ENCODE measurements around the gene BOD1. TPM values are rescaled to one million over a fixed set of nuclear protein-coding genes. Genes with fewer than 3 reads are reported as not detected.

The BOD1 gene
- total RNA-seq, 3 donors from 2014 or later: 22.1 to 38.3 (median 25.9) TPM

DNA sequence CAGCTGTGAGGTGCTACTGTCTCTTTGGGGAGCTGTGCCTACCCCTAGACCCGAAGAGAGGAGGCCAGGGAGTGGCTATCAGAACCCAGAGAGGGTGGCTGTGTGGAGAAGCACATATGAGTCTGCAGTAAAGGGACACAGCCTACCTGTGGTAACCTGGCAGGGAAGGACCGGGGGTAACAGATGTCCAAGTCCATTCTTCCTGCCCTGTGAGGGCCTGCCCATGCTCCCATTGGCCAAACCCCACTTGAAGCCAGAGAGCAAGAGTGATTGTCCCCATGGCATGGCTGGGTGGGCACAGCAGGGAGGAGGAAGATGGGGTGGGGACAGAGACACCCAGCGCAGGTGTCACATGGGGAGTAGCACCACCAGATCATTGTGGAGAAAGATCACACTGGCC is 39.3 kb downstream of the BOD1 start:
- ATAC-seq (no peak), DNase-seq (no peak)
- H3K4me1 ChIP-seq (ENCODE audit: low read depth): no peaks in the 10 kb centered on the region
- H3K9me3 ChIP-seq: peaks cover 7% of the 10 kb centered on the region
- H3K36me3 ChIP-seq (ENCODE audit: low read depth): no peaks in the 10 kb centered on the region
- TF ChIP-seq, protein P1, sequence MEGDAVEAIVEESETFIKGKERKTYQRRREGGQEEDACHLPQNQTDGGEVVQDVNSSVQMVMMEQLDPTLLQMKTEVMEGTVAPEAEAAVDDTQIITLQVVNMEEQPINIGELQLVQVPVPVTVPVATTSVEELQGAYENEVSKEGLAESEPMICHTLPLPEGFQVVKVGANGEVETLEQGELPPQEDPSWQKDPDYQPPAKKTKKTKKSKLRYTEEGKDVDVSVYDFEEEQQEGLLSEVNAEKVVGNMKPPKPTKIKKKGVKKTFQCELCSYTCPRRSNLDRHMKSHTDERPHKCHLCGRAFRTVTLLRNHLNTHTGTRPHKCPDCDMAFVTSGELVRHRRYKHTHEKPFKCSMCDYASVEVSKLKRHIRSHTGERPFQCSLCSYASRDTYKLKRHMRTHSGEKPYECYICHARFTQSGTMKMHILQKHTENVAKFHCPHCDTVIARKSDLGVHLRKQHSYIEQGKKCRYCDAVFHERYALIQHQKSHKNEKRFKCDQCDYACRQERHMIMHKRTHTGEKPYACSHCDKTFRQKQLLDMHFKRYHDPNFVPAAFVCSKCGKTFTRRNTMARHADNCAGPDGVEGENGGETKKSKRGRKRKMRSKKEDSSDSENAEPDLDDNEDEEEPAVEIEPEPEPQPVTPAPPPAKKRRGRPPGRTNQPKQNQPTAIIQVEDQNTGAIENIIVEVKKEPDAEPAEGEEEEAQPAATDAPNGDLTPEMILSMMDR (IDR thresholded peaks at IDR 0.05): no peak
- H3K4me3 ChIP-seq: no peak overlapping the region
- intact Hi-C loops (cut with DNase I, micrococcal nuclease): no loop called here

DNA sequence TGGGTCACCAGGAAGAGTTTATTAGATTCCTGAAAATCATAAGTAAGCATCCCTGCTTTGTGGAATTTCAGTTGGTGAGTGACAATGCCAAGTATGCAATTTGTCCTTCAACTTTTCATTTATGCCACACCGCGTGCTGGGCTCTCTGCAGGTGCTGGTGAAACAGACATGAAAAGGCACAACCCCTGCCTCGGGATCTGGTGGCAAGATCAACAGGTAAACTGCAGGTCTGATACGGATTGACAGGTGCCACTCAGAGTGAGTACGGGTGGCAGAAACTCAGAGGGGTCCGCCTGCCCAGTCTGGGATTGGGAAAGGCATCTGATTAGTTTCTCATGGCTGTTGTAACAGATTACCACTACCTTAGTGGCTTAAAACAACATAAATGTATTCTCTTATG is 40.5 kb downstream of the BOD1 start:
- DNase-seq: no peak
- Histone ChIP-seq H3K4me1 (ENCODE audit: low read depth) (no peaks in the 10 kb centered on the region), H3K9me3 (peaks cover 7% of the 10 kb centered on the region), H3K4me3 (no peak overlapping the region), H3K36me3 (ENCODE audit: low read depth) (no peaks in the 10 kb centered on the region)
- intact Hi-C loops (cut with DNase I, micrococcal nuclease): no loop called here
- no peak for ATAC-seq
- TF ChIP-seq, protein P1 (IDR thresholded peaks at IDR 0.05): no peak

DNA sequence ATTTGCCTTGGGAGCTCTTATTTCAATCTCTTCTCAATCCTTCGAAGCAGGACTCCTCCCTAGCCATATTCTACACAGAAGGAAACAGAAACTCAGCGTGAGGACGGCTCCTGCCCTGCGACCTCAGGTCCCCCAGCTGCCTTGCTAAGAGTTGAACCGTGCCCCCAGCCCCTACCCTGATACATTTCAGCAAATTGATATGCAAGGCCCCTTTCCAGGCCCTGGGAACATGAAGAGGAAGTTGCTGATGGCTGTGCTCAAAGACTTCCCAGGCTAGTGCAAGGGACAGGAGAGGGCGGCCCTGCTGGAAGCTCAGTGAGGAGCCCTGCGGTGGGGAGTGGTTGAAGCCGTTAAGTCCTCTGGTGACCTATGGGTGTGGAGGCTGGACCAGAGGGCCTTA is 41.5 kb downstream of the BOD1 start:
- TF ChIP-seq, protein P1 (IDR thresholded peaks at IDR 0.05): no peak
- no peak for ATAC-seq
- intact Hi-C loops (cut with DNase I, micrococcal nuclease): loop anchor here in 1 of 2 donors (5.0 kb wide), 1 partner anchor 283 kb away; no protein-coding TSS in a partner anchor

DNA sequence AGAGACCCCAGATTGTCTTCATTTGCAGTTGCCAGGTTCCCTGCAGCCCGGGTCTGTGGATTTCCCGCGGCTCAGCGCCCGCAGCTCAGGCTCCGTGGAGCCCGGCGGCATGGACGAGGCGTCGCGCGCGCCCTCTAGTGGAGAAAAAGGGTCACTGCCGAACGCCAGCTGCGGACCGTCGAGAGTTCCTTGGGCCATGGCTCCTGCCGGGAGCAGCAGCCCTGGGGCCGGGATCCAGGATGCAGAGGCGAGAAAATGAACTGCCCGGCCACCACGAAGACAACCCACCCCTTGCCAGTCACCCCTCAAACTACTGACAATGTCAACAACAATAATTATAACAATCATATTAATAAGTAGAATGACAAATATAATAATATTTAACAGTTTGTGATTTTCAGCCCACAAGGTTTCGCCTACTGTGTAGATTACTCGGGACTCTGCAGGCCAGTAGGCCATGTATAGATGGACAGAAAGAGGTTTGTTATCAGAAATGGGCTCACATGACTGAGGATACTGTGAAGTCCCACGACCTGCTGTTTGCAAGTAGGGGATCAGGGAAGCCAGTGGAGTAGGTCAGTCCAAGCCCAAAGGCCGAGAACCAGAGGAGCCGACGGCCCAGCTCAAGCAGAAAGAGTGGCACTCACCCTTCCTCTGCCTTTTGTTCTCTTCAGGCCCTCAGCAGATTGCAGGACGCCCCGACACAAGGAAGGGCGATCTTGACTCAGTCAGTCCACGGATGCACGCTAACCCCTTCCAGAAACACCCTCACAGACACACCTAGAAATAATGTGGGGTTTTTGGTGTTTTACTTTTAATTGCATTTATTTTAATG is 43.1 kb downstream of the BOD1 start:
- intact Hi-C loops (cut with DNase I, micrococcal nuclease): loop anchor here in 1 of 2 donors (5.0 kb wide), 1 partner anchor 281 kb away; no protein-coding TSS in a partner anchor
- ATAC-seq (peak; percentile 94), DNase-seq (peak; percentile 61 to 82 (median 74))
- Histone ChIP-seq H3K4me1 (ENCODE audit: low read depth) (no peaks in the 10 kb centered on the region), H3K4me3 (no peak overlapping the region), H3K9me3 (no peaks in the 10 kb centered on the region), H3K36me3 (ENCODE audit: low read depth) (no peaks in the 10 kb centered on the region)
- TF ChIP-seq, protein P1 (IDR thresholded peaks at IDR 0.05): peak; percentile 96

More for the DNA sequence above, 41.5 kb downstream of the BOD1 start:
- Histone ChIP-seq H3K9me3 (peaks cover 7% of the 10 kb centered on the region), H3K4me1 (ENCODE audit: low read depth) (no peaks in the 10 kb centered on the region), H3K36me3 (ENCODE audit: low read depth) (no peaks in the 10 kb centered on the region), H3K4me3 (no peak overlapping the region)
- DNase-seq: no peak

DNA sequence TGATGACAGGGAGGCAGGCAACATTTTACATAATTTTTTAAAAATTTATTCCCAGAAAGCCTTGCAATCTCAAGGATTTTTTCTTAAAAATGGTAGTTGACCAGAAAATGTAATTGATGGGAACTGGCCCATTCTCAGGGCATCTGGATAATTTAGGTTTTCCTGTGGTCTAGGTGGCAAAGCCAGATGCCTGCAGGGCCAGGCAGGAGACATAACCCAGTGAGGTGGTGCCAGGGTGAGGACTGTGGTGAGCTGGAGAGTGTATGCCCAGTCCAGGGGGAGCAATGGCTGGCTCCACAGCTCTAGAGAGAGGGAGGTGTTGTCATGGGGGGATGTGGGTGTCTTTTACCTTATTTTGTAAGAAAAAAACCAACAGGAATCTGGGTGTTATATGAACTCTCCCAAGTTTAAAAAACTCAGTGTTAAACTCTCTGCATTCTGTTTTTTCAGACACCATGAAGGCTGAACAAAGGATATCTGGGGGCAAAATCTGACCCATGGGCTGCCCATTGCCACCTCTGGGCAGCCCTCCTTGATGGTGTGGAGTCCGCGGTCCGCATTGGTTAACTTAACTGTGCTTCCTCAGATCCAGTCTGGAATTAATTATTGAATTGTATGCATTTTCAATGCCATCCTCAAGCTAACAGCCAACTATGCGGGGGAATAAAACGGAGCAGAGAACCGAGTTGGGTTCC is 43.9 kb downstream of the BOD1 start:
- Histone ChIP-seq H3K4me3 (no peak overlapping the region), H3K36me3 (ENCODE audit: low read depth) (no peaks in the 10 kb centered on the region), H3K9me3 (no peaks in the 10 kb centered on the region), H3K4me1 (ENCODE audit: low read depth) (no peaks in the 10 kb centered on the region)
- intact Hi-C loops (cut with DNase I, micrococcal nuclease): loop anchor here in 1 of 2 donors (5.0 kb wide), 1 partner anchor 280 kb away; no protein-coding TSS in a partner anchor
- ATAC-seq (no peak), DNase-seq (no peak)
- TF ChIP-seq, protein P1 (IDR thresholded peaks at IDR 0.05): no peak

Measured in mucosa of descending colon (tissue), 3 donors.